ENCODE measurements around the gene ANKH.

The ANKH gene

GRCh38 chr5:14766584-14766983 is 105.0 kb downstream of the ANKH start:
- ATAC-seq, result no peak
- TF ChIP-seq ARNTL (CRISPR knock-in tag; IDR thresholded peaks at IDR 0.05; ENCODE audit: borderline replicate concordance, low read depth) (no peak), SNAI2 (CRISPR knock-in tag; IDR thresholded peaks at IDR 0.05) (no peak), ZNF8 (CRISPR knock-in tag; IDR thresholded peaks at IDR 0.05) (no peak), CSRNP3 (CRISPR knock-in tag; IDR thresholded peaks at IDR 0.05) (no peak), TOX (CRISPR knock-in tag; IDR thresholded peaks at IDR 0.05; ENCODE audit: borderline replicate concordance) (no peak), CSDC2 (CRISPR knock-in tag; IDR thresholded peaks at IDR 0.05) (no peak), GLIS3 (CRISPR knock-in tag; IDR thresholded peaks at IDR 0.05) (no peak), ZFP3 (CRISPR knock-in tag; IDR thresholded peaks at IDR 0.05) (no peak)
- TF ChIP-seq, protein P1, sequence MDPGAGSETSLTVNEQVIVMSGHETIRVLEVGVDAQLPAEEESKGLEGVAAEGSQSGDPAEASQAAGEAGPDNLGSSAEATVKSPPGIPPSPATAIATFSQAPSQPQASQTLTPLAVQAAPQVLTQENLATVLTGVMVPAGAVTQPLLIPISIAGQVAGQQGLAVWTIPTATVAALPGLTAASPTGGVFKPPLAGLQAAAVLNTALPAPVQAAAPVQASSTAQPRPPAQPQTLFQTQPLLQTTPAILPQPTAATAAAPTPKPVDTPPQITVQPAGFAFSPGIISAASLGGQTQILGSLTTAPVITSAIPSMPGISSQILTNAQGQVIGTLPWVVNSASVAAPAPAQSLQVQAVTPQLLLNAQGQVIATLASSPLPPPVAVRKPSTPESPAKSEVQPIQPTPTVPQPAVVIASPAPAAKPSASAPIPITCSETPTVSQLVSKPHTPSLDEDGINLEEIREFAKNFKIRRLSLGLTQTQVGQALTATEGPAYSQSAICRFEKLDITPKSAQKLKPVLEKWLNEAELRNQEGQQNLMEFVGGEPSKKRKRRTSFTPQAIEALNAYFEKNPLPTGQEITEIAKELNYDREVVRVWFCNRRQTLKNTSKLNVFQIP (CRISPR knock-in tag; IDR thresholded peaks at IDR 0.05; ENCODE audit: borderline replicate concordance, low read depth), result no peak
- TF ChIP-seq, protein P2, sequence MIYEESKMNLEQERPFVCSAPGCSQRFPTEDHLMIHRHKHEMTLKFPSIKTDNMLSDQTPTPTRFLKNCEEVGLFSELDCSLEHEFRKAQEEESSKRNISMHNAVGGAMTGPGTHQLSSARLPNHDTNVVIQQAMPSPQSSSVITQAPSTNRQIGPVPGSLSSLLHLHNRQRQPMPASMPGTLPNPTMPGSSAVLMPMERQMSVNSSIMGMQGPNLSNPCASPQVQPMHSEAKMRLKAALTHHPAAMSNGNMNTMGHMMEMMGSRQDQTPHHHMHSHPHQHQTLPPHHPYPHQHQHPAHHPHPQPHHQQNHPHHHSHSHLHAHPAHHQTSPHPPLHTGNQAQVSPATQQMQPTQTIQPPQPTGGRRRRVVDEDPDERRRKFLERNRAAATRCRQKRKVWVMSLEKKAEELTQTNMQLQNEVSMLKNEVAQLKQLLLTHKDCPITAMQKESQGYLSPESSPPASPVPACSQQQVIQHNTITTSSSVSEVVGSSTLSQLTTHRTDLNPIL (CRISPR knock-in tag; IDR thresholded peaks at IDR 0.05; ENCODE audit: low read depth), result no peak

- no peak for TF ChIP-seq TCF4 (CRISPR knock-in tag; IDR thresholded peaks at IDR 0.05; ENCODE audit: borderline replicate concordance)
- no peak for TF ChIP-seq OSR1 (CRISPR knock-in tag; IDR thresholded peaks at IDR 0.05)
- TF ChIP-seq CSRNP3 (CRISPR knock-in tag; IDR thresholded peaks at IDR 0.05), result no peak
- TF ChIP-seq GLIS3 (CRISPR knock-in tag; IDR thresholded peaks at IDR 0.05), result no peak
- no peak for TF ChIP-seq TSHZ2 (CRISPR knock-in tag; IDR thresholded peaks at IDR 0.05)
- TF ChIP-seq SNAI2 (CRISPR knock-in tag; IDR thresholded peaks at IDR 0.05), result no peak
- TF ChIP-seq ISL1 (CRISPR knock-in tag; IDR thresholded peaks at IDR 0.05), result no peak
- TF ChIP-seq, protein P2 (CRISPR knock-in tag; IDR thresholded peaks at IDR 0.05; ENCODE audit: low read depth), result no peak
- TF ChIP-seq ESRRG (CRISPR knock-in tag; IDR thresholded peaks at IDR 0.05), result no peak
- TF ChIP-seq BACH2 (CRISPR knock-in tag; IDR thresholded peaks at IDR 0.05; ENCODE audit: borderline replicate concordance), result no peak
- TF ChIP-seq ZNF8 (CRISPR knock-in tag; IDR thresholded peaks at IDR 0.05), result no peak
- TF ChIP-seq ZC3H10 (CRISPR knock-in tag; IDR thresholded peaks at IDR 0.05), result no peak
- no peak for TF ChIP-seq ZFP3 (CRISPR knock-in tag; IDR thresholded peaks at IDR 0.05)
- ATAC-seq, result no peak
Measured at GRCh38 chr5:14765587-14765986, 106.0 kb downstream of the ANKH start.

DNA sequence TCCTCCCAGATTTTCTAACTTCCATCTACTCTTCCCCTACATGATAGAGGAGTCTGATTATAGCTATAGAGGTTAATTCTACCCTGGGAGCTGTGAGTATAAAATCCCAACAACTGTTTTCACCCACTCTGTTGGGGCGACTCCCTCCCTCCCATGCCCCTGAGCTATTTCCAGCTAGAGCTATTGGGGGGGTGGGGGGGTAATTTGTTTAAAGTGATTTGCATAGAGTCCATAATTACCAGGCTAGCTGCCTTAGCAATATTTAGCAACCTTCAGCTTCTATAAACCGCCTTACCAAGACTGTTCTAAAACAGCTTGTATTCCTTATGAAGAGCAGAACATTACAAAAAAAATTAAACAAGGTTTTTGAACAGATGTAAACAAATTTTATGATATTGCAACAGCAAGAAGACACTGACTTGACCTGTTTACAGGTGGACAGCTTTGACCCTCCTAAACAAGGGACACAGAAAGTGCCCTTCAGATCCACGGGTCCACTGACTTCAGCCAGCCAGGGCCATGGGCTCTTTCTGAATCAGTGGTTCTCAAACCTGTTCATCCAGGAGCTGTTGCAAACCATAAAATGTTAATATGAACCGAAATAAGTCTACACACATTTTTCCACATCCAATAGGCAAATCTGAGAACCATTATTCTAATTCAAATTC is 108.9 kb downstream of the ANKH start:
- no peak for ATAC-seq
- TF ChIP-seq SNAI2 (CRISPR knock-in tag; IDR thresholded peaks at IDR 0.05) (no peak), ZC3H10 (CRISPR knock-in tag; IDR thresholded peaks at IDR 0.05) (no peak), BACH2 (CRISPR knock-in tag; IDR thresholded peaks at IDR 0.05; ENCODE audit: borderline replicate concordance) (no peak), CSDC2 (CRISPR knock-in tag; IDR thresholded peaks at IDR 0.05) (no peak), ARNTL (CRISPR knock-in tag; IDR thresholded peaks at IDR 0.05; ENCODE audit: borderline replicate concordance, low read depth) (no peak)
- TF ChIP-seq, protein P3, sequence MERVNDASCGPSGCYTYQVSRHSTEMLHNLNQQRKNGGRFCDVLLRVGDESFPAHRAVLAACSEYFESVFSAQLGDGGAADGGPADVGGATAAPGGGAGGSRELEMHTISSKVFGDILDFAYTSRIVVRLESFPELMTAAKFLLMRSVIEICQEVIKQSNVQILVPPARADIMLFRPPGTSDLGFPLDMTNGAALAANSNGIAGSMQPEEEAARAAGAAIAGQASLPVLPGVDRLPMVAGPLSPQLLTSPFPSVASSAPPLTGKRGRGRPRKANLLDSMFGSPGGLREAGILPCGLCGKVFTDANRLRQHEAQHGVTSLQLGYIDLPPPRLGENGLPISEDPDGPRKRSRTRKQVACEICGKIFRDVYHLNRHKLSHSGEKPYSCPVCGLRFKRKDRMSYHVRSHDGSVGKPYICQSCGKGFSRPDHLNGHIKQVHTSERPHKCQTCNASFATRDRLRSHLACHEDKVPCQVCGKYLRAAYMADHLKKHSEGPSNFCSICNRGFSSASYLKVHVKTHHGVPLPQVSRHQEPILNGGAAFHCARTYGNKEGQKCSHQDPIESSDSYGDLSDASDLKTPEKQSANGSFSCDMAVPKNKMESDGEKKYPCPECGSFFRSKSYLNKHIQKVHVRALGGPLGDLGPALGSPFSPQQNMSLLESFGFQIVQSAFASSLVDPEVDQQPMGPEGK (CRISPR knock-in tag; IDR thresholded peaks at IDR 0.05; ENCODE audit: borderline replicate concordance), result no peak

Data from SK-N-SH treated with all-trans-retinoic acid at 6 μM for 48 hours (cell line).